Epidermal melanocyte (primary cell): ENCODE data around the gene NSRP1.
"Not testable (repeated sequence)": the region's sequence is repeated elsewhere in the genome, so short reads cannot be mapped to it uniquely, and the experiment has no call there.

Source experiments
- DNase-seq: peaks from one replicate; pipeline ENCODE4 v3.0.0; 2011; ENCODE audit warnings: low spot score; ENCODE audit not compliant: insufficient read length

NSRP1 gene

GRCh38 chr17:30222251-30222650 is 105.6 kb downstream of the NSRP1 start:
- DNase-seq, result no peak

- DNase-seq, result no peak
Measured at GRCh38 chr17:30222721-30223175, 106.1 kb downstream of the NSRP1 start.

- no peak for DNase-seq
Measured at GRCh38 chr17:30224419-30224960, 107.9 kb downstream of the NSRP1 start.

GRCh38 chr17:30225112-30225511 is 108.5 kb downstream of the NSRP1 start:
- no peak for DNase-seq

GRCh38 chr17:30225919-30226553 is 109.4 kb downstream of the NSRP1 start:
- no peak for DNase-seq

- peak; percentile 79 for DNase-seq
Measured at GRCh38 chr17:30226878-30227277, 110.3 kb downstream of the NSRP1 start.

- no peak for DNase-seq
Measured at GRCh38 chr17:30228011-30228410, 111.4 kb downstream of the NSRP1 start.

- DNase-seq, result no peak
Measured at GRCh38 chr17:30229012-30229411, 112.4 kb downstream of the NSRP1 start.

- not testable (repeated sequence) for DNase-seq
Measured at GRCh38 chr17:30230009-30230408, 113.4 kb downstream of the NSRP1 start.

GRCh38 chr17:30230596-30231125 is 114.0 kb downstream of the NSRP1 start:
- no peak for DNase-seq

GRCh38 chr17:30232015-30232823 is 115.6 kb downstream of the NSRP1 start:
- DNase-seq, result no peak

- no peak for DNase-seq
Measured at GRCh38 chr17:30232824-30233427, 116.3 kb downstream of the NSRP1 start.

GRCh38 chr17:30234296-30234695 is 117.7 kb downstream of the NSRP1 start:
- DNase-seq, result no peak

- no peak for DNase-seq
Measured at GRCh38 chr17:30234964-30235363, 118.3 kb downstream of the NSRP1 start.

GRCh38 chr17:30235386-30236296 is 119.0 kb downstream of the NSRP1 start, which contains the start of gene SLC6A4:
TSS of gene SLC6A4 (minus strand) at chr17:30235697. CDS start at chr17:30221958, 13,739 bp downstream.
- DNase-seq, result no peak
